GM23338 (cell line): ENCODE results near the gene MORC3.

Experiments
- CREB1 ChIP-seq: fragments of 250-450 bp; sonication (Bioruptor Pico); IDR thresholded peaks from 2 replicates; pipeline ENCODE4 v1.5.0; 2020; ENCODE audit warnings: low read depth, mild to moderate bottlenecking, moderate library complexity
- CTCF ChIP-seq, 2 experiments: fragments of 200-600 bp in 1 of 2; sonication (generic) in 1 of 2; conservative IDR thresholded peaks; 2 replicates each; pipeline versions ENCODE4 v1.5.1 to v1.6.1; 2016 to 2017; ENCODE audit warnings: antibody characterized with exemption in 2 of 2, low read depth in 2 of 2, mild to moderate bottlenecking in 2 of 2, moderate library complexity in 1 of 2
- EZH2 ChIP-seq: fragments of 200-600 bp; sonication (generic); IDR thresholded peaks from one replicate; pipeline ENCODE4 v1.8.0; 2017; ENCODE audit warnings: antibody characterized with exemption, mild to moderate bottlenecking, low read depth; ENCODE audit not compliant: unreplicated experiment
- EZH2phosphoT487 ChIP-seq: fragments of 200-600 bp; sonication (generic); IDR thresholded peaks from one replicate; pipeline ENCODE4 v1.8.1; 2018; ENCODE audit warnings: antibody characterized with exemption; ENCODE audit not compliant: unreplicated experiment
- POLR2AphosphoS5 ChIP-seq: IDR thresholded peaks from 2 replicates; pipeline ENCODE4 v1.6.1; 2016; ENCODE audit warnings: antibody characterized with exemption, low read depth
- REST ChIP-seq: IDR thresholded peaks from one replicate; pipeline ENCODE4 v1.6.1; 2018; ENCODE audit warnings: antibody characterized with exemption; ENCODE audit not compliant: unreplicated experiment
- ZNF331 ChIP-seq: fragments of 250-450 bp; sonication (Bioruptor Pico); IDR thresholded peaks from 2 replicates; pipeline ENCODE4 v1.5.0; 2020; ENCODE audit warnings: low read depth, mild to moderate bottlenecking, moderate library complexity
- ZNF462 ChIP-seq: fragments of 250-450 bp; sonication (Bioruptor Pico); IDR thresholded peaks from 2 replicates; pipeline ENCODE4 v1.5.0; 2020; ENCODE audit warnings: mild to moderate bottlenecking, moderate library complexity

- TF ChIP-seq CTCF (conservative IDR thresholded peaks at IDR 0.05; ENCODE audit: low read depth in 2 of 2), result no peak
- no peak for TF ChIP-seq REST
- no peak for TF ChIP-seq EZH2
- no peak for TF ChIP-seq CREB1 (CRISPR knock-in tag)
- TF ChIP-seq POLR2AphosphoS5, result no peak
- no peak for TF ChIP-seq ZNF331 (CRISPR knock-in tag)
- no peak for TF ChIP-seq EZH2phosphoT487
- no peak for TF ChIP-seq ZNF462 (CRISPR knock-in tag)
Observed at GRCh38 chr21:36306872-36307534, 13.0 kb upstream of the MORC3 start.
